Midbrain (tissue), 1 donor: ENCODE data around the gene JSRP1.
A peak's percentile ranks its signal among the peaks of the same experiment; 100 is the strongest.

Experiments
- DNase-seq: peaks from one replicate; lab custom pipeline; 2025; lab: John Stamatoyannopoulos, UW

The JSRP1 gene

GRCh38 chr19:2255982-2256685, at the start of gene JSRP1:
Gene JSRP1, minus strand, starts transcription at chr19:2256417. Its CDS starts 1,103 bp downstream, at chr19:2255314.
- DNase-seq = no peak

- no peak for DNase-seq
Measured at GRCh38 chr19:2305452-2306280, 49.4 kb upstream of the JSRP1 start.

GRCh38 chr19:2303211-2303798, 47.1 kb upstream of the JSRP1 start:
- DNase-seq = no peak

GRCh38 chr19:2302319-2303210, 46.3 kb upstream of the JSRP1 start:
- DNase-seq = no peak

GRCh38 chr19:2300533-2300932, 44.3 kb upstream of the JSRP1 start:
- no peak for DNase-seq

GRCh38 chr19:2296141-2296540, 39.9 kb upstream of the JSRP1 start:
- no peak for DNase-seq

GRCh38 chr19:2294687-2295335, 38.6 kb upstream of the JSRP1 start:
- peak; percentile 39 for DNase-seq

GRCh38 chr19:2291185-2291751, 35.1 kb upstream of the JSRP1 start:
- DNase-seq = no peak

GRCh38 chr19:2290441-2291184, 34.4 kb upstream of the JSRP1 start:
- DNase-seq = no peak

- peak; percentile 28 for DNase-seq
Measured at GRCh38 chr19:2289714-2290435, 33.7 kb upstream of the JSRP1 start.

GRCh38 chr19:2288818-2289713, 32.8 kb upstream of the JSRP1 start:
- no peak for DNase-seq

- DNase-seq = no peak
Measured at GRCh38 chr19:2288338-2288817, 32.2 kb upstream of the JSRP1 start.

- DNase-seq = no peak
Measured at GRCh38 chr19:2287585-2288337, 31.5 kb upstream of the JSRP1 start.

GRCh38 chr19:2286402-2287140, 30.4 kb upstream of the JSRP1 start:
- DNase-seq = no peak

- DNase-seq = no peak
Measured at GRCh38 chr19:2283835-2284507, 27.8 kb upstream of the JSRP1 start.

GRCh38 chr19:2282862-2283237, 26.6 kb upstream of the JSRP1 start:
- DNase-seq = no peak
